Measurements from ENCODE around the gene CLIC3.

GRCh38 chr9:136951541-136952320 is 44.6 kb downstream of the CLIC3 start, which contains the start of gene LCN12:
- TF ChIP-seq, protein P1, sequence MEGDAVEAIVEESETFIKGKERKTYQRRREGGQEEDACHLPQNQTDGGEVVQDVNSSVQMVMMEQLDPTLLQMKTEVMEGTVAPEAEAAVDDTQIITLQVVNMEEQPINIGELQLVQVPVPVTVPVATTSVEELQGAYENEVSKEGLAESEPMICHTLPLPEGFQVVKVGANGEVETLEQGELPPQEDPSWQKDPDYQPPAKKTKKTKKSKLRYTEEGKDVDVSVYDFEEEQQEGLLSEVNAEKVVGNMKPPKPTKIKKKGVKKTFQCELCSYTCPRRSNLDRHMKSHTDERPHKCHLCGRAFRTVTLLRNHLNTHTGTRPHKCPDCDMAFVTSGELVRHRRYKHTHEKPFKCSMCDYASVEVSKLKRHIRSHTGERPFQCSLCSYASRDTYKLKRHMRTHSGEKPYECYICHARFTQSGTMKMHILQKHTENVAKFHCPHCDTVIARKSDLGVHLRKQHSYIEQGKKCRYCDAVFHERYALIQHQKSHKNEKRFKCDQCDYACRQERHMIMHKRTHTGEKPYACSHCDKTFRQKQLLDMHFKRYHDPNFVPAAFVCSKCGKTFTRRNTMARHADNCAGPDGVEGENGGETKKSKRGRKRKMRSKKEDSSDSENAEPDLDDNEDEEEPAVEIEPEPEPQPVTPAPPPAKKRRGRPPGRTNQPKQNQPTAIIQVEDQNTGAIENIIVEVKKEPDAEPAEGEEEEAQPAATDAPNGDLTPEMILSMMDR (IDR thresholded peaks at IDR 0.05), result no peak
- TF ChIP-seq EZH2phosphoT487 (IDR thresholded peaks at IDR 0.05), result no peak
- TF ChIP-seq EZH2 (IDR thresholded peaks at IDR 0.05), result no peak
